Activated CD8-positive, alpha-beta memory T cell treated with anti-CD3 and anti-CD28 coated beads, Interleukin-2, amount 50 U/mL, for 1 hour (primary cell): Measurements from ENCODE around the gene RFXAP.

ENCODE experiments used
- DNase-seq: peaks from one replicate; pipeline ENCODE4 v3.0.0-alpha.2; 2020; ENCODE audit errors: extremely low read depth

RFXAP gene

DNA sequence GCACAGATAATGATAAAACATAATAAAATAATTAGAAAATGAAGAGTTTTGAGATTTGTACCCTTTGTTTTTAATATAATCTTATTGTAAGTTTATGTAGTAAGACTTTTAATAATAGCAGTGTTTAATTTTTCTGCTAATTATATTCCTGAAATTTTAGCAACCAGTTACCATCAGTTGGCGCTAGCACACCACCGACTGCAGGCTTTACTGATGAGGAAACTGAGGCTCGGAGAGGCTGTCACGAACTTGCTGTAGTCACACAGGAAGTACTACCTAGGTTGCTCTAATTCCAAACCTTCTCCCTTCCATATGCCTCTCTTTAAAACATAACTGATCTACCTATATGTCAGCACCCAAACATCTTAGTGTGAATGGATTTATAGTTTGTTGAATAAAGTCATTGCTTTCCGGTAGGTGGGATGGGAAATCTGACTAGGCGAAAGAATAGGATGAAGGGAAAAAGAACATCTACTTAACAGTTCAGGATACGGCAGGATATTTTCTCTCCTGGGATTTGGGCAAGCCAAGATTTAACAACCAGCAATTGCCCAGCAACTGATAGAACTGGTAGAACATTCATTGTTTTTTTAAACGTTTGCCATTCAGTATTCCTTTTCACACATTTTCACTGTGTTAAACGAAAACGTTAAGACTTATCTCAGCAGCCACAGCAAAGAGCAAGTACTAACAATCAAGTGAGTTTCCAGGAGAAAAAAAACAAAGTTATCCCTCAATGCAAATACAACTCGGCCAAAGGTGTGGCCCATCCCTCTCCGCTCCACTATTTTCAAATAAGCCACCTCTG is 822 bp upstream of the RFXAP start:
- no peak for DNase-seq

- no peak for DNase-seq
Measured at GRCh38 chr13:36819739-36820090, 693 bp downstream of the RFXAP start.

DNA sequence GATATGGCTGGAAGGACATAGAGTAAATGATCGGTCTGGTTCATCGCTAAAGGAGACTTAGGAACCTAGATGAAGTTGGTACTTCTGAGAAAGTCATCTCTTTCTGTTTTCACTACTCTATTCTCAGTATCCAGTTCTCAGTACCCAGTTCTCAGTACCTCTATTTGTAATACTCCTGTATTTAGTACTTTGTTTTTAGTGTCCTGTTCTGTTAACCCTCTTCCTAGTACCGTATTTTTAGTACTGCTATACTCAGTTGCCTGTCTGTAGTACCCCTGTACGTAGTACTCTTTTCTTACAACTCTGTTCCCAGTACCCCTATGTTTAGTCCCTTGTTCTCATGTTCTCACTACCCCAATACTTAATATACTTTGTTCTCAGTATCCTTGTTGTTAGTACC is 1.2 kb downstream of the RFXAP start:
- no peak for DNase-seq

GRCh38 chr13:36822785-36823184 is 3.8 kb downstream of the RFXAP start:
- no peak for DNase-seq

DNA sequence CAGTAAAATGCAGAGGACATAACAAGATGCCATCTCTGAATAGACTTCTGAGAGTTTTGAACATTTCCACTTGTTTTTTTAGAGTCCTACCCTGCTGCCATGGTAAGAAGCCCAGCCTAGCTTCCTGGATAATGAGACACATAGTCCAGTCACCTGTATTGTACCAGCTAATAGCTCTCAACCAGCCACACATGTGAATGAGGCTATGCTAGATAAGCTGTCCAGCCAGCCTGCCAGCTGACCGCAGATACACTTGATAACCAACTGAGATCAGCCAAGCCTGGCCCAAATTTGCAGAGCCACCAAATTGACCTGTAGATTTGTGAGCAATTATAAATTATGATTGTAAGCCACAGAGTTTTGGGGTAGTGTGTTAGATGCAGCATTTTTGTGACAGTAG is 10.7 kb downstream of the RFXAP start:
- DNase-seq, result no peak

DNA sequence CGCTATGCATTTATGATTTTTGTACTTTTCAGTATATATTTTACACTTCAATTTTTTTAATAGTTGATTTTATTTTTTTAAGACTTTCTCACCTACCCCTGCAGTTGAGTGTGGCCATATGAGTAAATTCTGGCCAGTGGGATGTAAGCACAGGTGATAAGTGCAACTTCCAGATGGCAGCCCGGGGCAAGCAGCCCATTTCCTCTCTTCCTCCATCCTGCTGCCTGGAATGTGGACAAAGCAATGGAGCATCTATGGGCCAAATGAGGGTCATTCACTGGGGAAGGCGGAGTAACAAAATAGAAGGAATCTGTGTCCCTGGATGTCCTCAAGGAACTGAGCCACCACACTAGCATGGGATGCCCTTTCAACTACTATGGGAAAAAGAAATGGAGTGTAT is 12.3 kb downstream of the RFXAP start:
- no peak for DNase-seq

DNA sequence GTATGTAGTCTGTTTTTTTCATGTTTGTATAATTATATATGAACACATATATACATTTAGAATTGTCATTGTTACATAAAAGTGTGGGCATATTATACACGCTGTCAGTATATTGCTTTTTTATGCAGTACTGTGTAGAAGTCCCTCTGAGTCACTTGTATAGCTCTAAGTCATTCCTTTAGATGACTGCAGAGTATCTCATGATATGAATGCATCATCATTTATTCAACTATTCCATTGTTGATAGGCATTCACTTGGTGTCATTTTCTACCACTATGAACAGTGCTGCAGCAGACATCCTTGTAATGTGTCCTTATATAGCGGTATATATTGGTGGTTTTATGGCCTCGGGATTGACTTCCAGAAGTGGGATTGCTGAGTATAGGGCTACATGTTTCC is 15.3 kb downstream of the RFXAP start:
- DNase-seq, result no peak

- no peak for DNase-seq
Measured at GRCh38 chr13:36837354-36838092, 18.5 kb downstream of the RFXAP start.

DNA sequence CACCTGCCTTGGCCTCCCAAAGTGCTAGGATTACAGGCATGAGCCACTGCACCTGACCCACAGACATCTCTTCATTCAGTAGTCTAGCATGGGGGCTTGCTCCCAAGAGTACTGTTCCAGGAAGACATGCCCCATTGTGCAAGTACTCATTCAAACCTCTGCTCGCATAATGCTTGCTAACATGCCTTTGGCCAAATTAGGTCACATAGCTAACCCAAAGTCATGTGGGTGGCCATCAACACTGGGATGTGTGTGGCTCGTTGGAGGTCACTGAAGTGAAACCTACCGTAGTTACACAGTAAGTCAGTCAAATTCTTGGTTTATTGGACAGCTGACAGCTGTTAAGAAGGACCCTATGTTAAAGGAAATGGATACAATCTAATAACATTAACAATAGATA is 20.3 kb downstream of the RFXAP start:
- no peak for DNase-seq

DNA sequence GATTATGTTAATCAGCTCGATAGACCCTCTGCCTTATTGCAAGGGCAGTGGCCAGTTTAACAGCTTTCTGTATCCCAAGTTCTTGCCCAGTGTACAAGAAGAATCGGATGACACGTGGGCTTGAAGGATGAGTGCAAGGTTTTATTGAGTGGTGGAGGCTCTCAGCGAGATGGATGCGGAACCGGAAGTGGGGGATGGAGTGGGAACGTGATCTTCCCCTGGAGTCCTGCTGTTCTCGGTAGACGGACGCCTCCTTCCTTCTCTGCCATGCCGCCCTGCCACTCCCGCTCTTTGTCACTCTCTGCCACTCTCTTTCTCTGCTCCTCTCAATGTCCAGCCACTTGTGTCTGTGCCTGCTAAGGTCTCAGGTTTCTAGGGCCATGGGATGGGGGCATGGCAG is 21.0 kb downstream of the RFXAP start:
- no peak for DNase-seq

DNA sequence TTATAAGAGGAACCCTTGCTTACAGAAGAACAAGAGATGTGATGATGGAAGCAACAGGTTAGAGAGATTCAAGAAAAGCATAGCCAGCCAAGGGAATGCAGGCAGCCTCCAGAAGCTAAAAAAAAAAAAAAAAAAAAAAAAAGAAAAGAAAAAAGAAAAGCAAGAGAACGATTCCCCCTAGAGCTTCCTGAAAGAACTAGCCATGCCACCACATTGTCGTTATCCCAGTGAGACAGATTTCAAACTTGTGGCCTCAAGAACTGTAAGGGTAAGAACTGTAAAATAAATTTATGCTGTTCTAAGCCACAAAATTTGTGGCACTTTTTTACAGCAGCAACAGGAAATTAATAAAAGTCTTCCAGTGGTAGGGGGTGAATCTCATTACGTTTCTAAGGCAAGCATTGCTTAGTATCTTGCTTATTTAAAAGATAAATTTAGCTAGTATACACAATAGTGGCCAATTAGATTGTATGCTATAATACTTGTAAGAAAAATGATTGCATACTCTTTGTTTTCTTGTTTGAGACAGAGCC is 21.8 kb downstream of the RFXAP start:
- DNase-seq, result no peak

DNA sequence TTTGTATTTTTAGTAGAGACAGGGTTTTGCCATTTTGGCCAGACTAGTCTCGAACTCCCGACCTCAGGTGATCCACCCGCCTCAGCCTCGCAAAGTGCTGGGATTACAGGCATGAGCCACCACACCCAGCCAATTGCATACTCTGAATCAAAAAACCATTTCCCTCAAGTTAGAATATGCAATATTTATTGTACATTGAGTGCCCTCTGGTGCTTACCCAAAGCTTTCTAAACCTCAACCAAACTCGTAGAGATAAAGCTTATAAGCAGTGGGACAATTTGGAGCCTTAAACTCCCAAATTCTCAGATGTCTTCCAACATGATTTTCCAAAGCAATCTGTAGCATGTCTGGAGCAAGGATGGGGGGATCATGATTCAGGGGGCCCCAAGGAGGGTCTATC is 22.4 kb downstream of the RFXAP start:
- DNase-seq, result no peak

- DNase-seq, result no peak
Measured at GRCh38 chr13:36847606-36848005, 28.6 kb downstream of the RFXAP start.

GRCh38 chr13:36848199-36848982 is 29.4 kb downstream of the RFXAP start:
- DNase-seq, result no peak

DNA sequence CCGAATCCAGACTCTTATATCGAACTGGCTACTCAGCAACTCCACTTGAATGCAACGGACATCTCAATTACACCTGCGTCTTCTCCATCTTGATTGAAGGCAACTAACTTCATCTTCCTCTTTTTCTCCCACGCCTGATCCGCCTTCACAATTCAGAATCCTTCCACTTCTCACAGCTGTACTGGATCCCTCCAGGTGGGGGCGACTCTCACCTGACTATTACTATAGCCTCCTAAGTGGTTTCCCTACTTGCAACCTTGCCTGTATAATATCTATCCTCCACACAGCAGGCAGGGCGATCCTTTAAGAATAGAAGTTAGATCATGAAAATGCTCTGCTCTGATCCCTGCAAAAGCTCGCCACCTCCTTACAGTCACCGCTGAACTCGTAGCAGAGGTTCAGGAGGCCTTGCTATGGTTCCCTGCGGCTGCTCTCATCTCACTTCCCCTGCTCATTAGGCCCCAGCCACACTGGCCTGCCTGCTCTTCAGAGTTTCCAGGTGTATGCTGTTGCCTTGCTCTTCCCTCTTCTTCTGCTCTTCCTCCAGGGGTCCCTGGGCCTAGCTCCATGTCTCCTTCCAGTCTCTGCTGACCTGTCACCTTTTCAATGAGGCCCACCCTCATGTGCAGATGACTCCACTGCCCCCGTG is 31.9 kb downstream of the RFXAP start:
- no peak for DNase-seq

- DNase-seq, result no peak
Measured at GRCh38 chr13:36857253-36857652, 38.2 kb downstream of the RFXAP start.

- DNase-seq, result no peak
Measured at GRCh38 chr13:36858290-36858689, 39.3 kb downstream of the RFXAP start.

GRCh38 chr13:36859259-36859658 is 40.2 kb downstream of the RFXAP start:
- DNase-seq, result no peak

GRCh38 chr13:36862002-36862685 is 43.1 kb downstream of the RFXAP start:
- DNase-seq, result no peak

DNA sequence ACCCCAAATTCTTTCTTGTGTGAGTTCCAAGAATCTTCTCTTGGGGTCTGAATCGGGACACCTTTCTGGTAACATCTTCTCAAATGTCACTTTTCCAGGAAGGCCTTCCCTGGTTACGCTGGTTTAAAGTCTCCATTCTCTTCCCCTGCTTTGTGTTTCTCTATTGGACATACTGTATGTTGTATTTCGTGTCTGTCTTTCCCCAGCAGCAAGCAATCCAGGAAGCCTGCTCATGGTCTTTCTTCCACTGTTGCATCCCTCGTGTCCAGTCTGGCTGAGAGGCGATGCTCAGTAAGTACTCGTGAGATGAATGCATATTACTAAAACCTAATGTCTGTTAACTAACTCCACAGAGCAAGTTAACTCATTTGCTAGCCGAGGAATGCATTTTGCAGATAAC is 43.7 kb downstream of the RFXAP start:
- no peak for DNase-seq

GRCh38 chr13:36865265-36865664 is 46.2 kb downstream of the RFXAP start:
- no peak for DNase-seq
